ENCODE data around the gene FCAMR. TPM values are rescaled to one million over a fixed set of nuclear protein-coding genes. Genes with fewer than 3 reads are reported as not detected.

FCAMR gene
- total RNA-seq, 1 experiment from 2014 or later: not detected

DNA sequence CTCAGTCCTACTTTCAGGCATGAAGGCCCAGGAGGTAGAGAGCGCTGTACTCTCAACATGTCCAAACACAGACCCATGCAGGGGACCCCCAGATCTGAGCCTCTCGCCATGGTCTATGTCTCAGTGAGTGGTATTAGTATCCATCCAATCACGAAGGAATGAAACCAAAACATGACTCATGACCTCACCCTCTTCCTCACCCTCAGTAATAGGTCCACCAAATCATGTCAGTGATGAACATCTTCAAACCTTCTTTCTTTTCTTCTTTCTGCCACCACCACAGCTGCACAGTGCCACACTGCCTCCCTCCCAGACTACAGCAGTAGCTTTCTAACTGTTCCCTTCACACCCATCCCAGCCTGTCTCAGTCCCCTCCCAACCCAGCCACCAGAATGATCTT lies 45.5 kb upstream of the FCAMR start (continued):
- TF ChIP-seq, protein P1, sequence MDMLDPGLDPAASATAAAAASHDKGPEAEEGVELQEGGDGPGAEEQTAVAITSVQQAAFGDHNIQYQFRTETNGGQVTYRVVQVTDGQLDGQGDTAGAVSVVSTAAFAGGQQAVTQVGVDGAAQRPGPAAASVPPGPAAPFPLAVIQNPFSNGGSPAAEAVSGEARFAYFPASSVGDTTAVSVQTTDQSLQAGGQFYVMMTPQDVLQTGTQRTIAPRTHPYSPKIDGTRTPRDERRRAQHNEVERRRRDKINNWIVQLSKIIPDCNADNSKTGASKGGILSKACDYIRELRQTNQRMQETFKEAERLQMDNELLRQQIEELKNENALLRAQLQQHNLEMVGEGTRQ (CRISPR knock-in tag; IDR thresholded peaks at IDR 0.05): no peak
- TF ChIP-seq NR1H2 (CRISPR knock-in tag; IDR thresholded peaks at IDR 0.05): no peak
- TF ChIP-seq ZBTB21 (CRISPR knock-in tag; IDR thresholded peaks at IDR 0.05; ENCODE audit: borderline replicate concordance): no peak
- TF ChIP-seq, protein P2, sequence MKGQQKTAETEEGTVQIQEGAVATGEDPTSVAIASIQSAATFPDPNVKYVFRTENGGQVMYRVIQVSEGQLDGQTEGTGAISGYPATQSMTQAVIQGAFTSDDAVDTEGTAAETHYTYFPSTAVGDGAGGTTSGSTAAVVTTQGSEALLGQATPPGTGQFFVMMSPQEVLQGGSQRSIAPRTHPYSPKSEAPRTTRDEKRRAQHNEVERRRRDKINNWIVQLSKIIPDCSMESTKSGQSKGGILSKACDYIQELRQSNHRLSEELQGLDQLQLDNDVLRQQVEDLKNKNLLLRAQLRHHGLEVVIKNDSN (CRISPR knock-in tag; IDR thresholded peaks at IDR 0.05): no peak

DNA sequence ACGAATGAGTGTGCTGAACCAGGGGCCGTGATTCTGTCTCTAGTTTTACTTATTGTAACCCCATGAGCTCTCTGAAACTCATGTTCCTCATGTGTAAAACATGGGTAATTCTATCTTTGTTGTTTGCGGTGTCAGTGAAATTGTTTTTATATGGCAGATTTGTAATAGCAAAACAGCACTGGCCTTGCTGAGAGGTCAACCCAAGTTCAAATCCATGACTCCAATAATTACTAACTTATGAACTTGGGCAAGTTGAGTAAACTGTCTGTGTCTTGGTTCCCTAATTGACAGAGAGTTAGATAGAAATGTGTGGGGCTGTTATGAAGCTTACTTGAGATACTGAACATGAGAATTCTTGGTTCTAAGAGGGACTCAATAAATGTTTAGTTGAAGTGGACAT lies 44.5 kb upstream of the FCAMR start:
- peaks cover 18% of the 10 kb centered on the region for H3K27me3 Mint-ChIP-seq (ENCODE audit: low read depth)
- no peaks in the 10 kb centered on the region for H3K9me3 Mint-ChIP-seq
- ChIA-PET CTCF (no interaction called here), POLR2A (no interaction called here)
- no peaks in the 10 kb centered on the region for H3K36me3 Mint-ChIP-seq
- H3K27ac Mint-ChIP-seq: no peak overlapping the region
- DNase-seq (ENCODE audit: low spot score): no peak
- no peak for ATAC-seq
- no peaks in the 10 kb centered on the region for H3K4me1 Mint-ChIP-seq
- TF ChIP-seq ARID4B (CRISPR knock-in tag; IDR thresholded peaks at IDR 0.05; ENCODE audit: borderline replicate concordance) (no peak), CTCF (IDR thresholded peaks at IDR 0.05) (no peak), RELA (CRISPR knock-in tag; IDR thresholded peaks at IDR 0.05; ENCODE audit: borderline replicate concordance) (no peak), FOXK1 (CRISPR knock-in tag; IDR thresholded peaks at IDR 0.05) (no peak)
- TF ChIP-seq, protein P3, sequence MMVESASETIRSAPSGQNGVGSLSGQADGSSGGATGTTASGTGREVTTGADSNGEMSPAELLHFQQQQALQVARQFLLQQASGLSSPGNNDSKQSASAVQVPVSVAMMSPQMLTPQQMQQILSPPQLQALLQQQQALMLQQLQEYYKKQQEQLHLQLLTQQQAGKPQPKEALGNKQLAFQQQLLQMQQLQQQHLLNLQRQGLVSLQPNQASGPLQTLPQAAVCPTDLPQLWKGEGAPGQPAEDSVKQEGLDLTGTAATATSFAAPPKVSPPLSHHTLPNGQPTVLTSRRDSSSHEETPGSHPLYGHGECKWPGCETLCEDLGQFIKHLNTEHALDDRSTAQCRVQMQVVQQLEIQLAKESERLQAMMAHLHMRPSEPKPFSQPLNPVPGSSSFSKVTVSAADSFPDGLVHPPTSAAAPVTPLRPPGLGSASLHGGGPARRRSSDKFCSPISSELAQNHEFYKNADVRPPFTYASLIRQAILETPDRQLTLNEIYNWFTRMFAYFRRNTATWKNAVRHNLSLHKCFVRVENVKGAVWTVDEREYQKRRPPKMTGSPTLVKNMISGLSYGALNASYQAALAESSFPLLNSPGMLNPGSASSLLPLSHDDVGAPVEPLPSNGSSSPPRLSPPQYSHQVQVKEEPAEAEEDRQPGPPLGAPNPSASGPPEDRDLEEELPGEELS (CRISPR knock-in tag; IDR thresholded peaks at IDR 0.05): no peak
- H3K4me3 Mint-ChIP-seq: no peak overlapping the region

GRCh38 chr1:207013321-207014085 lies 43.2 kb upstream of the FCAMR start:
- DNase-seq (ENCODE audit: low spot score) (no peak), ATAC-seq (no peak)
- Mint-ChIP-seq H3K9me3 (no peaks in the 10 kb centered on the region), H3K36me3 (no peaks in the 10 kb centered on the region), H3K27ac (no peak overlapping the region), H3K27me3 (ENCODE audit: low read depth) (peaks cover 18% of the 10 kb centered on the region), H3K4me3 (no peak overlapping the region), H3K4me1 (no peaks in the 10 kb centered on the region)
- no peak for TF ChIP-seq JAZF1 (CRISPR knock-in tag; IDR thresholded peaks at IDR 0.05)
- TF ChIP-seq GTF2I (CRISPR knock-in tag; conservative IDR thresholded peaks at IDR 0.05): no peak
- no peak for TF ChIP-seq ATF3 (CRISPR knock-in tag; conservative IDR thresholded peaks at IDR 0.05)
- TF ChIP-seq NR3C1 (CRISPR knock-in tag; conservative IDR thresholded peaks at IDR 0.05; ENCODE audit: low read depth): no peak
- TF ChIP-seq, protein P4, sequence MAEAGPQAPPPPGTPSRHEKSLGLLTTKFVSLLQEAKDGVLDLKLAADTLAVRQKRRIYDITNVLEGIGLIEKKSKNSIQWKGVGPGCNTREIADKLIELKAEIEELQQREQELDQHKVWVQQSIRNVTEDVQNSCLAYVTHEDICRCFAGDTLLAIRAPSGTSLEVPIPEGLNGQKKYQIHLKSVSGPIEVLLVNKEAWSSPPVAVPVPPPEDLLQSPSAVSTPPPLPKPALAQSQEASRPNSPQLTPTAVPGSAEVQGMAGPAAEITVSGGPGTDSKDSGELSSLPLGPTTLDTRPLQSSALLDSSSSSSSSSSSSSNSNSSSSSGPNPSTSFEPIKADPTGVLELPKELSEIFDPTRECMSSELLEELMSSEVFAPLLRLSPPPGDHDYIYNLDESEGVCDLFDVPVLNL (CRISPR knock-in tag; IDR thresholded peaks at IDR 0.05; ENCODE audit: borderline replicate concordance, low read depth): no peak
- TF ChIP-seq PRRX2 (CRISPR knock-in tag; IDR thresholded peaks at IDR 0.05): no peak
- ChIA-PET POLR2A (no interaction called here), CTCF (no interaction called here)

Measured in WTC11 (cell line).